GM21515 (cell line): ENCODE results near the gene KRTAP6-1.

Experiments
- ATAC-seq: cut with Tn5 transposase; IDR thresholded peaks from one replicate; pipeline ENCODE4 v1.9.1; 2021; ENCODE audit not compliant: unreplicated experiment

The KRTAP6-1 gene

GRCh38 chr21:30613836-30614235 lies at the start of gene KRTAP6-1:
KRTAP6-1 (minus strand) TSS chr21:30613930; CDS start chr21:30613904, 26 bp downstream.
- ATAC-seq, result no peak

- ATAC-seq, result no peak
Measured at GRCh38 chr21:30652891-30653290, 39.2 kb upstream of the KRTAP6-1 start.

DNA sequence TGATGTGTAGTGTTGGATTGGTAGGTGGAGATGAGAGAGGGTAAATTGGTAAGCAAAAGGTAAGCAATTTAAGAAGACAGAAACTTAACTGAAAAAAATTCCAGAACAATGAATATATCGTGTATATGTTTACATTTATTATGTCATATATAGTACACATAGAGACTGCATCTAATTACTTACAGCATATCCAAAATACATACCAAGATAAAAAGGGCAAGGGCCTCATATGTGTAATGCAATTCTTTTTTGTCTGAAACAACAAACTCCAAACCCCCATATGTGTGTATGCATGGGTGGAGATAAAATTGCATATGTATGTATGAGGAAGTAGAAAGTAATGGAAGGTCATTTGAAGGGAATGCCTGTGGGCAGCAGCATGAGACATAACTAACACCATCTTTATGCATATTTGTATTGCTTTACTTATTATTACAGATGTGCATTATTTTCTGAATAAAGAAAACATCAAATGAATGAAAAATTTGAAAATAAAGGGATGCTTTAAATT lies 33.2 kb upstream of the KRTAP6-1 start:
- ATAC-seq, result no peak

DNA sequence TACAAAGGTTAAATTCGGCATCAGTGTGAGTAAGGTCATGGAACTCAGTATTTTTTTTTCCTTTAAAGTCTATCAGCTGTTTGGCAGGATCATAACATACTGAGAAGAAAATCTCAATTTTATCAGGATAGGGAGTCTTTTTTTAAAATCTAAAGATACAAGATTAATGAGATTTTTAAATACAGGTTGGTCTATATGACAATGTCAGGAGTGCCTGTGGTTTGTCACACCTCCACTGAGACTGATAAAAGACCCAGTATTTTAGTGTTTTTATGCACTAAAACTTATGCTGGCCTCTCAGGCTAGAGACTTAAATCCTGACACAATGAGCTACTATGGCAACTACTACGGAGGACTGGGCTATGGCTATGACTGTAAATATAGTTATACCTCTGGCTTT lies 28.8 kb upstream of the KRTAP6-1 start, which contains the start of gene KRTAP20-3:
KRTAP20-3 (plus strand) TSS at position 301 of the 400 bp plus-strand sequence.
- no peak for ATAC-seq

GRCh38 chr21:30638686-30639085 lies 25.0 kb upstream of the KRTAP6-1 start:
- ATAC-seq, result no peak

- ATAC-seq, result no peak
Measured at GRCh38 chr21:30634906-30635305, 21.2 kb upstream of the KRTAP6-1 start, which contains the start of gene KRTAP20-2. KRTAP20-2 (plus strand) TSS chr21:30635206; CDS start chr21:30635264, 58 bp downstream.

DNA sequence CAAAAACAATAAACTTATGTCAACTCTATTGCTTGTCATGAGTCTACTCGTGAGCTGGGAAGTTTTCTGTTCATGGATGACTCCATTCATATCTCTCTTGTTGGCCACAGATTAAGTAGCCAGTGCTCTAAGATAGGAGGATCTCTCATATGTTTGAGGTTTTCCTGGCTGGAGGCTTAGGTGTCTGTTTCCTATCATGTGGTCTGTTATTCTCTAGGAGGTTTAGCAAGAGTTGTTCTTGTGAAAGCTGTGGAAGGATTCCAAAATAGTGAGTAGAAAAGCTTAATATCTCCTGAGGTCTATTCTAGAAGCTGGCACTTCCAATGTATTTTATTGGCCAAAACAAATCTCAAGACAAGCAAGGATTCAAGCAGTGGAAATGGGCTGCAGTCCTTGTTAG lies 15.5 kb upstream of the KRTAP6-1 start:
- ATAC-seq, result no peak

DNA sequence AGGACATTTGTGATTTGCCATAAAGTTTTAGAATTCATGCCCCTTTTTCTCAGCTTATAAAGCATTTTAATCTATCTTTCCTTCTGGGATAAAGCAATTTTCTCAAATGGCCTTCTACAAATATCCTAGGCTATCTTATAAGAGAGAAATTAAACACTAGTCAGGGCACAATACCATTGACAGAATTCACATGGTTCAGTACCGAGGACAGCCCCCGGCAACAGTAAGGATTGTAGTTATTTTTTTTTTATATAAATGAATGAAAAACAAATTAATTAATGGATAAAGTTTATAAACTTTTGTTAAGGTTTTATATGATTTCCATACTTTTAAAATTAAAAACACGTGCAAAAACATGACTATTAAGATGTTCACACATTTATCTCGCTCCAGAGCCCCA lies 14.4 kb upstream of the KRTAP6-1 start:
- no peak for ATAC-seq

- no peak for ATAC-seq
Measured at GRCh38 chr21:30625449-30626165, 11.9 kb upstream of the KRTAP6-1 start.

- no peak for ATAC-seq
Measured at GRCh38 chr21:30623362-30623761, 9.6 kb upstream of the KRTAP6-1 start.

GRCh38 chr21:30620522-30620921 lies 6.8 kb upstream of the KRTAP6-1 start, which contains the start of gene KRTAP20-4:
KRTAP20-4 (plus strand) TSS chr21:30620627.
- no peak for ATAC-seq

DNA sequence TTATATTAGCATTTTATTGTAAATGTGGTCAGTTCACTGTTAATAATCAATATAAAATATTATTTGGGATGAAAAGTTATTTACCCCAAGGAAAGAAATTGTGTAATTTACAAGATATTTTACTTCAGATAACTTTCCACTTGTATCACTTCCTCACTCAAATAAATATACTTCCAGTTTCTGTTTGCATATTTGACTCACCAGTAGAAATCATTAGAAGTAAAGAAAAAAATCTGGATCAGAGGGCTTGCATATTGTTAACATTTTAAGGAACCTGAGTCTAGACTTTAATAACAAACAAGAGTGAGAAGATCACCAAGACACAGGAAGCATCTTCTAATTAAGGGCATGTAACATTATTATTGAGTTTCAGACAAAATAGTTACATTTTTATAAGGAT lies 6.3 kb upstream of the KRTAP6-1 start:
- ATAC-seq, result no peak

- ATAC-seq, result no peak
Measured at GRCh38 chr21:30616125-30616524, 2.4 kb upstream of the KRTAP6-1 start, which contains the start of gene KRTAP20-1. KRTAP20-1 (plus strand) TSS chr21:30616425; CDS start chr21:30616455, 30 bp downstream.

DNA sequence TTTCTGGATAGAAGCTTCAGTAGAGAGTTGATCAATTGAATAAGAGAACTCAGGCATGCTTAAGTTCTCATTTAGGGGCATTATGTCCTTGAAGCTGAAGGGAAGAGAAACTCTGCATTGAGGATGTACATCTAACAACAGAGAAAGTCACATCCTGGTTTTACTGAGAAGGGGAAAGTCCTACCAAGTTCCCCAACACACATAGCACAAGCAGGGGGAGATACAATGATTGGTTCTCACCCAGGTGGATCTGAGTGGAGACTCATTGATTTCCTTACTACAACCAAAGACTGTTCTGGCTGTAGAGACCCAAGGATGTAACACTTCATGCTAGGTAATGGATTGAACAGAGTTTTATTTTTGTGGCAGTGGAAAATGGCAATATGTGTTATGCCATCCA lies 1.5 kb upstream of the KRTAP6-1 start:
- ATAC-seq, result no peak

GRCh38 chr21:30612132-30612531 lies 1.6 kb downstream of the KRTAP6-1 start:
- no peak for ATAC-seq

GRCh38 chr21:30605968-30606367 lies 7.8 kb downstream of the KRTAP6-1 start:
- no peak for ATAC-seq

DNA sequence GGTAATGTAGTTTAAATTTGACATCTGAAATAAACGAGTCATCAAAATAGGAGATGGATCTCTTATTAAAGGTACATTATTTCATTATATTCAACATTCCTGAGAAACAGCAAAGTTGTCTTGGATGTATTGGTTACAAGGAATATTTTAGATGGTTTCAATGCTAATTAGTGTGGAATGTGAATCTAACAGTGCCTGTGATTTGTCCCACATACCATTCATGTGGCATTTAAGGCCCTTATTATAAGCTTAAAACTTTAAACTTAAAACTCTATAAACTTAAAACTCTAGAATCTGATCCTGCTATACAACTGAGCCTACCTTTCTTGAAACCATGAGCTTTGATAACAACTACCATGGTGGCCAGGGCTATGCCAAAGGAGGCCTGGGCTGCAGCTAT lies 12.9 kb downstream of the KRTAP6-1 start, which contains the start of gene KRTAP22-1:
KRTAP22-1 (plus strand) TSS at position 301 of the 400 bp plus-strand sequence.
- ATAC-seq, result no peak

DNA sequence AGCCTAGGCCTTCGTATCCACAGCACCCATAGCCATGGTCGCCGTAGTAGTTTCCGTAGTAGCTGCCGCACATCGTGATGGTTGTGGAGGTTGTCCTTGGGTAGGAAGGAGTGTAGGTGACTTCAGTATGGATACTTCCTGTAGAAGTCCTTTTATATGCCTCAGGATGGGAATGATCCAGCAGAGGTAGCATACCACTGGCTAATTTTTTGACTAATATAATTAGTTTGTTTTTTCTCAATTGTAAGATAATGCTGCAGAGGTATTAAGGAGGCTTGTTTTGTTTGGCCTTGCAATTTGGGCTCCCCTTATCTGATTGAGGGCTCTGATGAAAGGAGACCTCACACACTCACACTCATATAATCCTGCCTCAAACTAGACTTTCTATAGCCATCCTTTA lies 14.9 kb downstream of the KRTAP6-1 start, which contains the start of gene KRTAP6-2:
KRTAP6-2 (minus strand) TSS at position 101 of the 400 bp plus-strand sequence; CDS start at position 73, 28 bp downstream.
- ATAC-seq, result no peak

DNA sequence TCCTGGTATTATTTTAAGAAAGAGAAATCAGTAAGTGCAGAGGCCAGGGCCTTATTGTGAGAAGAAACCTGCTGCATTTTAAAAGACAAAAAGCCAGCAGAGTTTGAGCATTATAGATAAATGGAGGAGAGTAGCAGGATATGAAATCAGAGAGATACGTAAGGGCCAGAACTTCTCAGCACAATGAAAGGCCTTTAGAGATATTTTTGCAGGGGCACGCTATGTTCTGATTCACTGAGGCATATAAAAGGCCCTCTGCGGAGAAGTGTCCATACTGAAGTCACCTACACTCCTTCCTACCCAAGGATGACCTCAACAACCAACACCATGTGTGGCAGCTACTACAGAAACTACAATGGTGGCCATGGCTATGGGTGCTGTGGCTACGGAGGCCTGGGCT lies 21.6 kb downstream of the KRTAP6-1 start, which contains the start of gene KRTAP6-3:
KRTAP6-3 (plus strand) TSS at position 301 of the 400 bp plus-strand sequence; CDS start at position 307, 6 bp downstream.
- no peak for ATAC-seq

DNA sequence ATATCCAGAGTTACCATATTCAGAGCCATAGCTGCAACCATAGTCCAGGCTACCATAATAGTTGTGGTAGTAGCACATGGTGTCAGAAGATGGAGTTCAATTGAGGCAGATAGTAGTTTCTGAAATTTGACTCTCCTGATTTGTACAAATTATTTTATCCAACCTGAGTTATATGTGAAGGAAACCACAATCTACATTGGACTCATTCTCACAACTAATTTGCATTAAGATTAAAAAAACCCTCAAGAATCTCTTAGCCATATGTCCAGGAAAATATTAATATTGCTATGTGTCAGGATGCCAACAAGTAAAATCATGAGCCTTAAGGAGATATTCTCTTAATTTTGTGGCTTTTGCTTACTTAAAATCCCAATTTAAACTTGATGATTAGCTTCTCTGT lies 23.4 kb downstream of the KRTAP6-1 start, which contains the start of gene KRTAP22-2:
KRTAP22-2 (minus strand) TSS at position 101 of the 400 bp plus-strand sequence.
- ATAC-seq, result no peak

GRCh38 chr21:30582870-30583269 lies 30.9 kb downstream of the KRTAP6-1 start:
- no peak for ATAC-seq

GRCh38 chr21:30580132-30580531 lies 33.6 kb downstream of the KRTAP6-1 start:
- ATAC-seq, result no peak
